ENCODE measurements around the gene TK2. TPM values are rescaled to one million over a fixed set of nuclear protein-coding genes. Genes with fewer than 3 reads are reported as not detected.
A peak's percentile ranks its signal among the peaks of the same experiment; 100 is the strongest.

The TK2 gene
- total and polyA plus RNA-seq, 9 of the 15 experiments (the other 6 are each of a cell fraction or from before 2014, with no cell fraction given): 1.1 to 10.2 (median 5.3) TPM

- Histone ChIP-seq H3K4me2 (ENCODE audit: insufficient read depth, low read length) (no peak overlapping the region), H2AFZ (ENCODE audit: low read depth, low read length) (no peak overlapping the region), H3K9ac (ENCODE audit: insufficient read depth in 1 of 2, low read depth in 2 of 2, low read length in 2 of 2) (no peak overlapping the region), H3K79me2 (ENCODE audit: control insufficient read depth, insufficient read depth, low read length) (no peaks in the 10 kb centered on the region), H3K9me3 (replicated peaks; ENCODE audit: control insufficient read depth, insufficient read depth, low read depth, low read length) (no peaks in the 10 kb centered on the region), H3K4me1 (replicated peaks in 1 of 2; ENCODE audit: control insufficient read depth in 2 of 2, insufficient read depth in 2 of 2, low read length in 2 of 2) (no peaks in the 10 kb centered on the region), H4K20me1 (replicated peaks; ENCODE audit: control insufficient read depth, insufficient read depth, low read length) (no peaks in the 10 kb centered on the region), H3K27ac (ENCODE audit: extremely low read depth, low read depth, low read length) (no peak overlapping the region), H3K9me1 (ENCODE audit: control insufficient read depth, insufficient read depth, low read length) (no peaks in the 10 kb centered on the region), H3K36me3 (ENCODE audit: control insufficient read depth, insufficient read depth, low read length) (no peaks in the 10 kb centered on the region), H3K27me3 (ENCODE audit: control insufficient read depth in 2 of 2, insufficient read depth in 2 of 2, low read length in 2 of 2) (peaks cover 0 to 11% of the 10 kb centered on the region in 2 experiments; a peak in 1 of 5 replicates), H3K4me3 (no peak overlapping the region)
- 21% methylated on average over 3 of the region's 3 CpGs for WGBS (ENCODE audit: insufficient coverage, low coverage, missing lambda C conversion rate)
- POLR2A ChIA-PET: no interaction called here
- intact Hi-C loops (cut with micrococcal nuclease): no loop called here
- ATAC-seq (no peak), DNase-seq (ENCODE audit: extremely low read depth in 1 of 4, low spot score in 3 of 4) (no peak), FAIRE-seq (no peak)
- BruUV-seq (replicated peaks): no TSS peak
- TF ChIP-seq HNRNPK (IDR thresholded peaks at IDR 0.05; ENCODE audit: low read depth, low read length, poor library complexity, severe bottlenecking) (peak; percentile 24), MYNN (IDR thresholded peaks at IDR 0.05) (no peak), MYNN (CRISPR knock-in tag; IDR thresholded peaks at IDR 0.05) (no peak), RHOXF2B (CRISPR knock-in tag; conservative IDR thresholded peaks at IDR 0.05) (no peak), TAF1 (IDR thresholded peaks at IDR 0.05; ENCODE audit: control insufficient read depth, extremely low read depth, insufficient read depth, low read length, severe bottlenecking) (no peak), SRSF3 (IDR thresholded peaks at IDR 0.05; ENCODE audit: insufficient read depth, low read length) (no peak)
- CTCF ChIA-PET (ENCODE audit: low intra/inter-chr PET ratio): no interaction called here
- in situ Hi-C loops (cut with MboI): loop anchor here (5.0 kb wide), 1 partner anchor 185 kb away; no protein-coding TSS in a partner anchor
Observed at GRCh38 chr16:66592241-66592640, 42.3 kb upstream of the TK2 start.

GRCh38 chr16:66591018-66591417 lies 41.1 kb upstream of the TK2 start:
- in situ Hi-C loops (cut with MboI): loop anchor here (5.0 kb wide), 1 partner anchor 184 kb away; no protein-coding TSS in a partner anchor
- ChIA-PET POLR2A (interaction anchor here (0.9 kb wide), 1 partner anchor 184 kb away, joined by 3 read pairs; no protein-coding TSS in a partner anchor), CTCF (ENCODE audit: low intra/inter-chr PET ratio) (interaction anchor here (3.5 kb wide), 1 partner anchor 184 kb away, joined by 22 read pairs; no protein-coding TSS in a partner anchor)
- no peak overlapping the region for H2AFZ ChIP-seq (ENCODE audit: low read depth, low read length)
- no peaks in the 10 kb centered on the region for H3K9me1 ChIP-seq (ENCODE audit: control insufficient read depth, insufficient read depth, low read length)
- no peak for FAIRE-seq
- no peak for DNase-seq (ENCODE audit: extremely low read depth in 1 of 4, low spot score in 3 of 4)
- H4K20me1 ChIP-seq (replicated peaks; ENCODE audit: control insufficient read depth, insufficient read depth, low read length): no peaks in the 10 kb centered on the region
- no peak overlapping the region for H3K9ac ChIP-seq (ENCODE audit: insufficient read depth in 1 of 2, low read depth in 2 of 2, low read length in 2 of 2)
- intact Hi-C loops (cut with micrococcal nuclease): no loop called here
- no peaks in the 10 kb centered on the region; a peak in 1 of 5 replicates for H3K4me1 ChIP-seq (replicated peaks in 1 of 2; ENCODE audit: control insufficient read depth in 2 of 2, insufficient read depth in 2 of 2, low read length in 2 of 2)
- peaks cover 0 to 8% of the 10 kb centered on the region in 2 experiments; a peak in 1 of 5 replicates for H3K27me3 ChIP-seq (ENCODE audit: control insufficient read depth in 2 of 2, insufficient read depth in 2 of 2, low read length in 2 of 2)
- no peaks in the 10 kb centered on the region for H3K9me3 ChIP-seq (replicated peaks; ENCODE audit: control insufficient read depth, insufficient read depth, low read depth, low read length)
- no peaks in the 10 kb centered on the region for H3K36me3 ChIP-seq (ENCODE audit: control insufficient read depth, insufficient read depth, low read length)
- no peak overlapping the region for H3K4me2 ChIP-seq (ENCODE audit: insufficient read depth, low read length)
- H3K27ac ChIP-seq (ENCODE audit: extremely low read depth, low read depth, low read length): no peak overlapping the region
- ATAC-seq: no peak
- no peaks in the 10 kb centered on the region for H3K79me2 ChIP-seq (ENCODE audit: control insufficient read depth, insufficient read depth, low read length)
- no peak overlapping the region for H3K4me3 ChIP-seq
- BruUV-seq (replicated peaks): no TSS peak
- 42% methylated on average over 4 of the region's 4 CpGs for WGBS (ENCODE audit: insufficient coverage, low coverage, missing lambda C conversion rate)
- TF ChIP-seq NR2C1 (IDR thresholded peaks at IDR 0.05) (no peak), NR2C1 (tag; IDR thresholded peaks at IDR 0.05) (no peak), C11orf30 (IDR thresholded peaks at IDR 0.05; ENCODE audit: low read depth) (peak; percentile 81), ZNF232 (CRISPR knock-in tag; IDR thresholded peaks at IDR 0.05) (no peak), ZBTB7A (IDR thresholded peaks at IDR 0.05; ENCODE audit: borderline replicate concordance, control insufficient read depth, low read depth, low read length) (no peak), TCF7L2 (IDR thresholded peaks at IDR 0.05; ENCODE audit: low read depth, low read length) (no peak), MAFF (IDR thresholded peaks at IDR 0.05; ENCODE audit: low read length) (peak; percentile 42; the same call in 1 of the 2 replicates), FOXJ3 (CRISPR knock-in tag; IDR thresholded peaks at IDR 0.05) (no peak), NFYB (IDR thresholded peaks at IDR 0.05; ENCODE audit: extremely low read depth, insufficient read length) (no peak), MAFG (tag; conservative IDR thresholded peaks at IDR 0.05) (peak; percentile 62), ZNF316 (IDR thresholded peaks at IDR 0.05) (peak; percentile 88)
- TF ChIP-seq, protein P1, sequence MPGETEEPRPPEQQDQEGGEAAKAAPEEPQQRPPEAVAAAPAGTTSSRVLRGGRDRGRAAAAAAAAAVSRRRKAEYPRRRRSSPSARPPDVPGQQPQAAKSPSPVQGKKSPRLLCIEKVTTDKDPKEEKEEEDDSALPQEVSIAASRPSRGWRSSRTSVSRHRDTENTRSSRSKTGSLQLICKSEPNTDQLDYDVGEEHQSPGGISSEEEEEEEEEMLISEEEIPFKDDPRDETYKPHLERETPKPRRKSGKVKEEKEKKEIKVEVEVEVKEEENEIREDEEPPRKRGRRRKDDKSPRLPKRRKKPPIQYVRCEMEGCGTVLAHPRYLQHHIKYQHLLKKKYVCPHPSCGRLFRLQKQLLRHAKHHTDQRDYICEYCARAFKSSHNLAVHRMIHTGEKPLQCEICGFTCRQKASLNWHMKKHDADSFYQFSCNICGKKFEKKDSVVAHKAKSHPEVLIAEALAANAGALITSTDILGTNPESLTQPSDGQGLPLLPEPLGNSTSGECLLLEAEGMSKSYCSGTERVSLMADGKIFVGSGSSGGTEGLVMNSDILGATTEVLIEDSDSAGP (CRISPR knock-in tag; IDR thresholded peaks at IDR 0.05): no peak
